Choroid plexus epithelial cell (primary cell): Measurements from ENCODE around the gene EED.

Experiments
- DNase-seq: peaks from one replicate; pipeline ENCODE4 v3.0.0-alpha.2; 2010; ENCODE audit warnings: low read depth
- H3K4me3 ChIP-seq: 2 replicates; pipeline ENCODE4 v1.5.1; 2011; ENCODE audit warnings: low read depth, mild to moderate bottlenecking, control low read depth, low read length, moderate library complexity
- CTCF ChIP-seq: conservative IDR thresholded peaks from 2 replicates; pipeline ENCODE4 v1.5.1; 2011; ENCODE audit warnings: low read depth, mild to moderate bottlenecking, control low read depth, inconsistent platforms, low read length, moderate library complexity

Gene EED

DNA sequence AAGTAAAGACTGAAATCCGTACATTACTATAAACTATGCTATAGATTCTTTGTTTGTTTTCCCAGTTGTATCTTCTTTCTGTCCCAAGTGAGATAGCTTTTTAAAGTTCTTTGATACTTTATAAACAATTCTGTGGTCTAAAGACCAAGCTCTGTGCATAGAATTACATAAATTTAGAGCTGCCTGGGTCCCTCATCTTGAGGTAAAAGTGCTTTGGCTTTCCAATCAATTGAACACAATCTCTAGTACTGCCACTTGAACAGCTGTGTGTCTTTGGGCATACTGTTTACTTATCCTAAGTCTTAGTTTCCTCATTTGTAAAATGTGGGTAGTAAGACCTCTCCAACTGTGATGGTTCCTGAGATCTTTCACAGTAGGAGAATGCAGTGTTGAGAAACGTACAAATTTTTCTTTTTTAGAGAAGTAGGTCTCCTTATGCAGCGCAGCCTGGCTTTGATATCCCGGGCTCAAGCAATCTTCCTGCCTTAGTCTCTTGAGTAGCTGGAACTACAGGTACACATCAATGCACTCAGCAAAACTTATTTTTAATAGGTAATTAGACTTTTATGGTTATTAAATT, 2.5 kb upstream of the EED start:
- no peak for TF ChIP-seq CTCF
- DNase-seq: no peak
- no peak overlapping the region for H3K4me3 ChIP-seq

DNA sequence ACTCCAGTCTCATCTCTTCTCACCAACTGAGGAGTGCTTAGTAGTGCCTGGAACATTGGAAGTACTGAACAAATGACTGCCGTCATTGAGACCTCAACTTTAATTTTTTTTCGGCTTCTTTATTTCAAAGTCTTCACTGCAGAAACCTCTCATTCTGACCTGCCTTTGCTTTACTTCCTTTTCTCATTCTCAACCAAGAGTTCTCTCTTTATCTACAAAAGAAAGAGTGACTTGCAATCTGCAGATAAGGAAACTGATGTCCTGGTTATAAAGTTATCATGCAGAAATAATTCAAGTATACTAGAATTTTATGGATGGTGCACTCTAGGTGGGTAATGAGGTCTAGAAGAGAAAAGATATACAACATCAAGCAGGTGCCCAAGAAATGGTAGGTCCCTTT, 1.2 kb upstream of the EED start:
- TF ChIP-seq CTCF: no peak
- H3K4me3 ChIP-seq: no peak overlapping the region
- no peak for DNase-seq

DNA sequence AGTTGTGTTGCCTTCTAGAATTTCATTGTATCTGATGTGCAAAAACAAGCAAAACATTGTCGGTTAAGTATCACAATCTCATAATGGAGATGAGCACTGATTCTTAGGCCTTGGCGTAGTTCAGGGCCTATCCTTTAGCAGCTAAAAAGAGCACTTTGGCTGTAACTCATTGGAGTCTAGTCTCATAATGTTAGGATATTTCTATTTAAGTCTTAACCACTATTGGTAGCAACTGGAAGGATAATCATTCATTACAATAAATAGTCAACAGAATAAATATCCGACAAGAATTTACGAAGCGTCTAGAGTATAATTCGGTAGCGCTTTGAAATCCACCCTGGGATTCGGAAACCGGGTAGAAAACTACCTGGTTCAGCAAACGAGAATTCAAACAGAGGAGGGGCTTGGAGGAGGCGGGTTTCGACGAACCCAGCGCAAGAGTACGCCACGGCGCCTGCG, 461 bp upstream of the EED start:
- peak overlapping the region; percentile 81 for H3K4me3 ChIP-seq
- DNase-seq: peak; percentile 91
- TF ChIP-seq CTCF: no peak

- no peak for TF ChIP-seq CTCF
- H3K4me3 ChIP-seq: peak overlapping the region; percentile 81
- DNase-seq: peak; percentile 13
These were observed 1.1 kb downstream of the EED start for GRCh38 chr11:86245369-86246292.

- peak overlapping the region; percentile 81 for H3K4me3 ChIP-seq
- TF ChIP-seq CTCF: no peak
- no peak for DNase-seq
These were observed 1.7 kb downstream of the EED start for GRCh38 chr11:86246293-86246675.

GRCh38 chr11:86247608-86248007, 3.1 kb downstream of the EED start:
- TF ChIP-seq CTCF: no peak
- no peak for DNase-seq
- no peak overlapping the region for H3K4me3 ChIP-seq
